Measurements from ENCODE around the gene TCP11L2.
"Not testable (repeated sequence)": the region's sequence is repeated elsewhere in the genome, so short reads cannot be mapped to it uniquely, and the experiment has no call there.

TCP11L2 gene

GRCh38 chr12:106304001-106304421, 1.5 kb downstream of the TCP11L2 start:
- Histone ChIP-seq H3K36me3 (ENCODE audit: control insufficient read depth, insufficient read depth, low read length) (no peaks in the 10 kb centered on the region), H3K4me1 (ENCODE audit: control insufficient read depth, insufficient read depth, low read length, poor library complexity, severe bottlenecking) (peaks cover 30% of the 10 kb centered on the region), H3K27me3 (replicated peaks; ENCODE audit: control insufficient read depth, insufficient read depth, low read length, poor library complexity, severe bottlenecking) (no peaks in the 10 kb centered on the region), H3K27ac (ENCODE audit: insufficient read depth, low read length, poor library complexity, severe bottlenecking) (peak overlapping the region; percentile 99), H3K4me3 (ENCODE audit: insufficient read depth, low read depth, low read length, poor library complexity, severe bottlenecking) (peak overlapping the region; percentile 78), H3K9me3 (ENCODE audit: control insufficient read depth, low read length) (no peaks in the 10 kb centered on the region)
- no peak for DNase-seq

DNA sequence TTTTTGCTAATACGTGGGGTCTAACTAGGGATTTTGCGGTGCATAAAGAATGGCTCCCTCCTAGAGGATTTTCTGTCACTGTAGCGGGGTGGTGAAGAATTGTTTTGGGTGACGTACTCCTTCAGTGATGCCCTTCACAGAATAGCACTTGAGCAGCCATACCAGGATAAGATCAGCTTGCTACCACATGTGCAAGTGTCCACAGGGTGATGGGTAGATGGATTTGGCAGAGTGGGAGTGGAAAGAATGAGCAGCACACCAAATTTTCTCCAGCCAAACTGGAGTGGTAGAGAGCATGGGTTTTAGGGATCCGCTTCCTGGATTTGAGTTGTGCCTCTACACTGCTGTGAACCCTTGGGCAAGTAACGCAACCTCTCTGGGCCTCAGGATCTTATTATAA, 2.3 kb downstream of the TCP11L2 start:
- DNase-seq: no peak
- Histone ChIP-seq H3K4me1 (ENCODE audit: control insufficient read depth, insufficient read depth, low read length, poor library complexity, severe bottlenecking) (peaks cover 30% of the 10 kb centered on the region), H3K27ac (ENCODE audit: insufficient read depth, low read length, poor library complexity, severe bottlenecking) (peak overlapping the region; percentile 99), H3K9me3 (ENCODE audit: control insufficient read depth, low read length) (no peaks in the 10 kb centered on the region), H3K36me3 (ENCODE audit: control insufficient read depth, insufficient read depth, low read length) (no peaks in the 10 kb centered on the region), H3K4me3 (ENCODE audit: insufficient read depth, low read depth, low read length, poor library complexity, severe bottlenecking) (no peak overlapping the region), H3K27me3 (replicated peaks; ENCODE audit: control insufficient read depth, insufficient read depth, low read length, poor library complexity, severe bottlenecking) (no peaks in the 10 kb centered on the region)

- no peaks in the 10 kb centered on the region for H3K27me3 ChIP-seq (replicated peaks; ENCODE audit: control insufficient read depth, insufficient read depth, low read length, poor library complexity, severe bottlenecking)
- H3K27ac ChIP-seq (ENCODE audit: insufficient read depth, low read length, poor library complexity, severe bottlenecking): no peak overlapping the region
- H3K4me3 ChIP-seq (ENCODE audit: insufficient read depth, low read depth, low read length, poor library complexity, severe bottlenecking): no peak overlapping the region
- no peaks in the 10 kb centered on the region for H3K36me3 ChIP-seq (ENCODE audit: control insufficient read depth, insufficient read depth, low read length)
- no peaks in the 10 kb centered on the region for H3K9me3 ChIP-seq (ENCODE audit: control insufficient read depth, low read length)
- no peak for DNase-seq
- H3K4me1 ChIP-seq (ENCODE audit: control insufficient read depth, insufficient read depth, low read length, poor library complexity, severe bottlenecking): peaks cover 30% of the 10 kb centered on the region
Measured at GRCh38 chr12:106305376-106305775, 2.8 kb downstream of the TCP11L2 start.

DNA sequence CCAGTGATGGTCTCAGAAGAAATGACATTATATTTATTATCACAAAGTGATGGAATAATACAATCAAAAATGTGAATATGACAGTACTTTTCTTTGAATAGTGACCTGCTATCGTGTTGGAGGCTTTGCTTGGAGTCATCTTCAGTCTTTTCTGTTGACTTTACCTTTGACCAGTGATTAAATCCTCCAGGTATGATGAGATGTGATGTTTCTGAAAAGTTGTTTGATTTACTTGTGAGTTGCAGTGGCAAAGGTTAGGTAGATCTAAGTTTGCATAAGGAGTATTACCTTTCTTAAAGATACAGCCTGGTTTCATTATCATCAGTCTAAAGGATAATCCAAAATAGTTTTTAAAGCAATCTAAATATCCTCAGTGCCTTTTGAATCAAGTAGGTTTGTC, 4.6 kb downstream of the TCP11L2 start:
- H3K4me1 ChIP-seq (ENCODE audit: control insufficient read depth, insufficient read depth, low read length, poor library complexity, severe bottlenecking): peaks cover 23% of the 10 kb centered on the region
- H3K27me3 ChIP-seq (replicated peaks; ENCODE audit: control insufficient read depth, insufficient read depth, low read length, poor library complexity, severe bottlenecking): no peaks in the 10 kb centered on the region
- H3K36me3 ChIP-seq (ENCODE audit: control insufficient read depth, insufficient read depth, low read length): no peaks in the 10 kb centered on the region
- no peak overlapping the region for H3K4me3 ChIP-seq (ENCODE audit: insufficient read depth, low read depth, low read length, poor library complexity, severe bottlenecking)
- no peaks in the 10 kb centered on the region for H3K9me3 ChIP-seq (ENCODE audit: control insufficient read depth, low read length)
- no peak overlapping the region for H3K27ac ChIP-seq (ENCODE audit: insufficient read depth, low read length, poor library complexity, severe bottlenecking)
- no peak for DNase-seq

DNA sequence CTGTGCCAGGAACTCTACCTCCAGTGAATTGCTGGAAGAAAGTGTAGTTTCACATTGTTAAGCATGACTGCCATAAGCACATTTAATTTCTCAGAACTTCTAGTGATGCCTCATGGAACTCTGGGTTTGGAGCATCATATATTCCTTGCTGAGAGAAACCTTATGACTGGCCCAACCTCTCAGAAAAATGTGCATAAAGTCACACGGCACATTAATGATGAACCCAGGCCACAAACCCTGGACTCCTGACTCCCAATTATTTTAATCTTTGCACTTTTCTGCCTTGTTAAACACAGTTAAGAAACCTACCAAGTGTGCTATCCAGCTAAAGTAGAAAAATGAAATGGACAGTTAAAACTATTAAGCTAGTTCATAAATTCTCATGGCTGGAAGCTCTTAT, 5.6 kb downstream of the TCP11L2 start:
- Histone ChIP-seq H3K9me3 (ENCODE audit: control insufficient read depth, low read length) (no peaks in the 10 kb centered on the region), H3K36me3 (ENCODE audit: control insufficient read depth, insufficient read depth, low read length) (no peaks in the 10 kb centered on the region), H3K4me1 (ENCODE audit: control insufficient read depth, insufficient read depth, low read length, poor library complexity, severe bottlenecking) (peaks cover 23% of the 10 kb centered on the region), H3K27me3 (replicated peaks; ENCODE audit: control insufficient read depth, insufficient read depth, low read length, poor library complexity, severe bottlenecking) (no peaks in the 10 kb centered on the region), H3K27ac (ENCODE audit: insufficient read depth, low read length, poor library complexity, severe bottlenecking) (no peak overlapping the region), H3K4me3 (ENCODE audit: insufficient read depth, low read depth, low read length, poor library complexity, severe bottlenecking) (no peak overlapping the region)
- no peak for DNase-seq

GRCh38 chr12:106308611-106309010, 6.1 kb downstream of the TCP11L2 start:
- no peaks in the 10 kb centered on the region for H3K36me3 ChIP-seq (ENCODE audit: control insufficient read depth, insufficient read depth, low read length)
- no peaks in the 10 kb centered on the region for H3K9me3 ChIP-seq (ENCODE audit: control insufficient read depth, low read length)
- H3K27me3 ChIP-seq (replicated peaks; ENCODE audit: control insufficient read depth, insufficient read depth, low read length, poor library complexity, severe bottlenecking): no peaks in the 10 kb centered on the region
- peaks cover 23% of the 10 kb centered on the region for H3K4me1 ChIP-seq (ENCODE audit: control insufficient read depth, insufficient read depth, low read length, poor library complexity, severe bottlenecking)
- H3K27ac ChIP-seq (ENCODE audit: insufficient read depth, low read length, poor library complexity, severe bottlenecking): no peak overlapping the region
- H3K4me3 ChIP-seq (ENCODE audit: insufficient read depth, low read depth, low read length, poor library complexity, severe bottlenecking): no peak overlapping the region
- no peak for DNase-seq

DNA sequence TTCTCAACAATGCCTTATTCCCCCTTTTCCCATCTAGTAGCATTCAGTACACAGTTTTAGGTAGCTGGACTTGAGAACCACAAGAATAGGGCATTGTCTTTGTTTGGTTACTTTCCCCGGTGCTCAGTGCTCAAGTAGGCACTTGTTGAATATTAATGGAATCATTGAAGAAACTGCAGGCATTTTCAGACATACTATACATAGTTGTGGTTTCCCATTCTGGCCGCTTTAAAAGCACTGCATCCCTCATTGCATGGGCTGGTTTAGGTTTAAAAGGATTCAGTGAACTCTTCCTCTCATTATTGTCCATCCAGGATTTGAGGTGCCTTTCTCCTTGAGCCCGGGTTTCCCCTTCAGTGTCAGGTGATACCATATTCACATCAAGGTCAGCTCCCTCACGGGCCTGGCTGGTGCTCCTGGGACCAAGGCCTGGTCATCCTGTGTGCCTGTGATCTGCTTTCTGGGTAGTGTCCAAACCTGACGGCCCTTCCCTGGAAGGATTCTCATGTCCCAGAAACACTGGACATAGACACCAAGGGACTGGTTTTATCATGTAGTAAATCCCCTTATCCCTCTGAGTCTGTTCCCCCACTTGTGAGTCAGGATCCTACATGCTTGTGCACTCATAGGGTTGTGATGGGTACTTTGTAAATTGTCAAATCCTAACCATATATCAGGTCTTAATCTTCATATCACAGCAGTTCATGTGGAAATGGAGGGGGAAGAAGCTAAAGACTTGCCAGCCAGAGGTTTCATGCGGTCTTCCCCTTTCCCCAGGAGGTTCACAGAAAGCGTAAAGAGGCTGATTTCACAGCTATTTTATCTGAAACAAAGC, 7.4 kb downstream of the TCP11L2 start:
- no peak overlapping the region for H3K27ac ChIP-seq (ENCODE audit: insufficient read depth, low read length, poor library complexity, severe bottlenecking)

DNA sequence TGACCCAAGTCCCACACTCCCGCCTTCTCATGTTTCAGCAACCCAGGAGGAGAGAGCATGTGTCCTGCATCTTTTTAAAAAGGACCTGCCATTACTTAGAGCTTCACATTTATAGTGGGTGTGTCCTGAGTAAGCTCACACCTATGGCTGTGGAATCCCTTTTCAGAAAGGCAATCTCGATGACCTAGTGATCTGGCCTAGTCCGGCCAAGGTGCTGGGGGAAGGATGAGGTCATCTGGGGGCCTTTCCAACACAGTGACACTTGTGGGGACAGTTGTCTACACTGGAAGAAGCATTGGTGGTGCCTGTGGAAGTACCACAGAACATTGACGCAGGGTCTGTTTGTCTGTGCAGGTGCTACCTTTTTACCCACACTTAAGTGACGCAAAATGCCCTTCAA, 8.2 kb downstream of the TCP11L2 start:
- Histone ChIP-seq H3K36me3 (ENCODE audit: control insufficient read depth, insufficient read depth, low read length) (peaks cover 17% of the 10 kb centered on the region), H3K27me3 (replicated peaks; ENCODE audit: control insufficient read depth, insufficient read depth, low read length, poor library complexity, severe bottlenecking) (no peaks in the 10 kb centered on the region), H3K9me3 (ENCODE audit: control insufficient read depth, low read length) (no peaks in the 10 kb centered on the region), H3K27ac (ENCODE audit: insufficient read depth, low read length, poor library complexity, severe bottlenecking) (no peak overlapping the region), H3K4me1 (ENCODE audit: control insufficient read depth, insufficient read depth, low read length, poor library complexity, severe bottlenecking) (peaks cover 2% of the 10 kb centered on the region), H3K4me3 (ENCODE audit: insufficient read depth, low read depth, low read length, poor library complexity, severe bottlenecking) (no peak overlapping the region)
- DNase-seq: no peak

More for the DNA sequence above, 7.4 kb downstream of the TCP11L2 start:
- Histone ChIP-seq H3K4me1 (ENCODE audit: control insufficient read depth, insufficient read depth, low read length, poor library complexity, severe bottlenecking) (peaks cover 10% of the 10 kb centered on the region), H3K27me3 (replicated peaks; ENCODE audit: control insufficient read depth, insufficient read depth, low read length, poor library complexity, severe bottlenecking) (no peaks in the 10 kb centered on the region), H3K9me3 (ENCODE audit: control insufficient read depth, low read length) (no peaks in the 10 kb centered on the region), H3K4me3 (ENCODE audit: insufficient read depth, low read depth, low read length, poor library complexity, severe bottlenecking) (no peak overlapping the region), H3K36me3 (ENCODE audit: control insufficient read depth, insufficient read depth, low read length) (peaks cover 9% of the 10 kb centered on the region)
- DNase-seq: no peak

GRCh38 chr12:106311139-106311538, 8.6 kb downstream of the TCP11L2 start:
- Histone ChIP-seq H3K4me3 (ENCODE audit: insufficient read depth, low read depth, low read length, poor library complexity, severe bottlenecking) (no peak overlapping the region), H3K36me3 (ENCODE audit: control insufficient read depth, insufficient read depth, low read length) (peaks cover 22% of the 10 kb centered on the region), H3K27me3 (replicated peaks; ENCODE audit: control insufficient read depth, insufficient read depth, low read length, poor library complexity, severe bottlenecking) (no peaks in the 10 kb centered on the region), H3K9me3 (ENCODE audit: control insufficient read depth, low read length) (no peaks in the 10 kb centered on the region), H3K4me1 (ENCODE audit: control insufficient read depth, insufficient read depth, low read length, poor library complexity, severe bottlenecking) (no peaks in the 10 kb centered on the region), H3K27ac (ENCODE audit: insufficient read depth, low read length, poor library complexity, severe bottlenecking) (no peak overlapping the region)
- DNase-seq: no peak

DNA sequence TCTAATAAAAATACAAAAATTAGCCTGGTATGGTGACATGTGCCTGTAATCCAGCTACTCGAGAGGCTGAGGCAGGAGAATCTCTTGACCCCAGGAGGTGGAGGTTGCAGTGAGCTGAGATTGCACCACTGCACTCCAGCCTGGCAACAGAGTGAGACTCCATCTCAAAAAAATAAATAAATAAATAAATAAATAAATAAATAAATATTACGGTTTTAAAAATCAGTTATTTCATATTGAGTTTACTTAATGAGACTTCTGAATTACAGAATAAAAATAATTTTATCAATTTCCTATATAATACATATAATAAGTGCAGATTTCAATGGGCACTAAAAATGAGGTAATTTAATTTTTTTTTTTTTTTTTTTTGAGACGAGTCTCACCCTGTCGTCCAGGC, 10.9 kb downstream of the TCP11L2 start:
- H3K9me3 ChIP-seq (ENCODE audit: control insufficient read depth, low read length); H3K27me3 ChIP-seq (replicated peaks; ENCODE audit: control insufficient read depth, insufficient read depth, low read length, poor library complexity, severe bottlenecking); H3K4me3 ChIP-seq (ENCODE audit: insufficient read depth, low read depth, low read length, poor library complexity, severe bottlenecking); DNase-seq; H3K27ac ChIP-seq (ENCODE audit: insufficient read depth, low read length, poor library complexity, severe bottlenecking); H3K4me1 ChIP-seq (ENCODE audit: control insufficient read depth, insufficient read depth, low read length, poor library complexity, severe bottlenecking): not testable (repeated sequence)
- peaks cover 42% of the 10 kb centered on the region for H3K36me3 ChIP-seq (ENCODE audit: control insufficient read depth, insufficient read depth, low read length)

All from effector memory CD4-positive, alpha-beta T cell (primary cell).